ENCODE measurements around the gene URGCP.

GRCh38 chr7:43926798-43927123 lies 20.4 kb upstream of the URGCP start:
- TF ChIP-seq EZH2 (IDR thresholded peaks at IDR 0.05; ENCODE audit: borderline replicate concordance, low read length) (no peak), CTCF (IDR thresholded peaks at IDR 0.05; ENCODE audit: low read length) (no peak)
